ENCODE data around the gene INSIG2.

Gene INSIG2

GRCh38 chr2:118154176-118154575 lies 65.9 kb downstream of the INSIG2 start:
- no peak for DNase-seq
- Histone ChIP-seq H2BK5ac (ENCODE audit: low read depth, low read length, poor library complexity) (no peak overlapping the region), H3K23ac (ENCODE audit: low read length) (no peak overlapping the region), H2BK12ac (ENCODE audit: low read length) (no peak overlapping the region), H3K36me3 (ENCODE audit: control insufficient read depth in 1 of 2, insufficient read depth in 2 of 2, low read length in 2 of 2) (no peaks in the 10 kb centered on the region), H4K91ac (ENCODE audit: low read depth, low read length) (no peak overlapping the region), H2BK120ac (ENCODE audit: insufficient read depth, low read length, poor library complexity) (no peak overlapping the region), H4K12ac (ENCODE audit: low read depth, low read length) (no peak overlapping the region), H3K9me3 (ENCODE audit: insufficient read depth, low read depth, low read length) (no peaks in the 10 kb centered on the region), H2AFZ (ENCODE audit: insufficient read depth, low read length, poor library complexity) (no peak overlapping the region), H3K4ac (ENCODE audit: low read depth, low read length) (no peak overlapping the region), H3K4me3 (ENCODE audit: low read depth, low read length) (no peak overlapping the region), H3K79me1 (ENCODE audit: low read length) (no peaks in the 10 kb centered on the region), H3K27ac (ENCODE audit: low read depth, low read length) (no peak overlapping the region), H3K4me1 (ENCODE audit: control insufficient read depth in 1 of 2, insufficient read depth in 2 of 2, low read length in 2 of 2) (no peaks in the 10 kb centered on the region), H2AK5ac (ENCODE audit: low read length) (no peak overlapping the region), H3K27me3 (ENCODE audit: insufficient read depth, low read length) (no peaks in the 10 kb centered on the region), H3K4me2 (ENCODE audit: low read length) (no peak overlapping the region), H3K18ac (ENCODE audit: low read length) (no peak overlapping the region), H3K9ac (ENCODE audit: low read length) (no peak overlapping the region), H4K8ac (ENCODE audit: low read depth, low read length) (no peak overlapping the region), H3K79me2 (ENCODE audit: control insufficient read depth, insufficient read depth, low read length, poor library complexity) (no peaks in the 10 kb centered on the region), H3K14ac (ENCODE audit: low read length) (no peak overlapping the region)
- WGBS (ENCODE audit: extremely low coverage, insufficient coverage, insufficient read length): no CpG with 5 or more reads among the region's 2 CpGs

All from trophoblast cell (in vitro differentiated cells and primary cell).